DMS114 treated with DMSO at 0.1 percent for 48 hours (cell line): ENCODE results near the gene FBL.
"Not testable (repeated sequence)": the region's sequence is repeated elsewhere in the genome, so short reads cannot be mapped to it uniquely, and the experiment has no call there.

Experiments used
- DNase-seq: peaks from one replicate; lab custom pipeline; 2025; ENCODE audit not compliant: unreplicated experiment; lab: John Stamatoyannopoulos, UW

FBL gene

GRCh38 chr19:39877488-39877887 is 31.3 kb upstream of the FBL start:
- not testable (repeated sequence) for DNase-seq

- DNase-seq, result not testable (repeated sequence)
These were observed 30.3 kb upstream of the FBL start for GRCh38 chr19:39876486-39876885.

DNA sequence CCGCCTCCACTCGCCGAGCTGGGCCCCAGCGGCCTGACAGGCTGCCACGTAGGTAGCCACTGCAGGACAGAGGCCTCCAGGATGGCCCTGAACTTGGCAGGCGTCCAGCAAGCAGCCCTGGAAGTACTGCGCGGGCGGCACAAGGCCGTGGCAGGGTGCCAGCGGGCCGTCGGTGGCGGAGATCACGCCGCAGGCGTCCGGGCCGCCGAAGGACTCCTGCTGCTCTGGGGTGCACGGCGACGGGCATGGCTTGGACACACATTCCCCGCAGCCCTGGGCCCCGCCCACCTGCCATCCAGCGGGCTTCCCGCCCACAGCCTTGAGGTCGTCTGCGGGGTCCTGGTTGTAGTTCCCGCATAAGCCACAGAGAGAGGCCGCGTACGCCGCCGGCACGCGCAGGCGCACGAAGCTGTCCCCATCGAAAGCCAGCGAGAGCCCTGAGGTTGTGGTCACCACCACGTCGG is 29.3 kb upstream of the FBL start:
- DNase-seq, result not testable (repeated sequence)

- DNase-seq, result no peak
These were observed 28.2 kb upstream of the FBL start for GRCh38 chr19:39874404-39874803.

DNA sequence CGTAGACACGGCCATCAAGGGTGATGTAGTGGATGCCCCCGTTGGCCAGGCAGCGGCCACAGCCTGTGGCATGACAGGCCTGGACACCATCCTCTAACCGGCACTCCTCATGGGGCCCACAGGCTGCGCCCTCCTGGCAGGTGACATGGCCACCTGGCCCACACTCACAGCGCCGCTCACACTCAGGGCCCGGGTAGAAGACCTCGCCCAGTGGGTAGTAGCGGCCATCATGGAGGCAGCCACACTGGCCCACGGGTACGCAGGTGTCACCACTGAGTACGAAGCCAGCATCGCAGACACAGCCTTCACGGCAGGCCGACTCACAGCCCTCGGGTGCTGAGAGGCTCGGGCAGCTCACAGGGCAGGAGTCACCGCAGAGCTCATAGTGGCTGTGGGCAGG is 27.2 kb upstream of the FBL start:
- no peak for DNase-seq

DNA sequence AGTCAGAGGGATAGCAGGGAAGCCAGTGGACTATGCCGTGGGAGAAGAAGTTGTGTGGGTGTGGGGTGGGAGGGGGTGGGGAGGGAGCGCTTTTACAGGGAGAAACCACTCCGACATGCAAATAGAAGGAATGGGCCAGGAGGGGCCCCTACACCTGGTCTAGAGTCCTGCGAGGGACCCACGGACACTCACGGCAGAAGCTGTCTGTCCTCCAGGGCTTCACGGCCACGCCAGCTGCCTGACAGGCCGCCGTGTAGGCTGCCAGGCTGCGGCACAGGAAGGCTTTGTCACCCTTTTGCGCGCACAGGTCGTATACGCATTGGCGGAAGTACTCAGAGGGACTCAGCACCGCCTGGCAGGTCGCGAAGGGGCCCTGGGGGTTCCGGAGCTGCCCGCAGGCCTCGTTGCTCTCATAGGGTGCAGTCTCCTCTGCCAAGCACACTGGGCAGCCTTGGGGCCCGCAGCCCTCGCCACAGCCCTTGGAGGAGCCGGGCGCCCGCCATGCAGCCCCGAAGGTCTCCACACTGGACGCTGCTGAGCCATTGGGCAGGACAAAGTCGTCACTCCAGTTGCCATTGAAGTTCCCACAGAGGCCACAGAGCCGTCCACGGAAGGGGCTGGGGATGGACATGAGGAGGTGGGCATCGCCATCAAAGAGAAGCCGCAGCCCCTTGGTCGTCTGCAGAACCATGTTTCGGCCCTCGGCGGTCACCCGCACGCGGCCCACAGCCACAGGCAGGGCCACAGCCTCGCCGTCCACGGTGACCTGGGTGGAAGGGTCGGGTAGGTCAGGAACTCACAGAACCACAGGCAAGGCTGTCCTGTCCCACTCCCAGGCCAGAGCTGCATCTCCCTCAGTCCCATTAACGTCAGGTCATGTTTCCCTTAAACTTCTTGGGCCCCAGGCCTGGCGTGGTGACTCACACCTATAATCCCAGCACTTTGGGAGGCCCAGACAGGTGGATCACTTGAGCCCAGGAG is 26.0 kb upstream of the FBL start:
- no peak for DNase-seq

GRCh38 chr19:39871362-39871761 is 25.2 kb upstream of the FBL start:
- no peak for DNase-seq

DNA sequence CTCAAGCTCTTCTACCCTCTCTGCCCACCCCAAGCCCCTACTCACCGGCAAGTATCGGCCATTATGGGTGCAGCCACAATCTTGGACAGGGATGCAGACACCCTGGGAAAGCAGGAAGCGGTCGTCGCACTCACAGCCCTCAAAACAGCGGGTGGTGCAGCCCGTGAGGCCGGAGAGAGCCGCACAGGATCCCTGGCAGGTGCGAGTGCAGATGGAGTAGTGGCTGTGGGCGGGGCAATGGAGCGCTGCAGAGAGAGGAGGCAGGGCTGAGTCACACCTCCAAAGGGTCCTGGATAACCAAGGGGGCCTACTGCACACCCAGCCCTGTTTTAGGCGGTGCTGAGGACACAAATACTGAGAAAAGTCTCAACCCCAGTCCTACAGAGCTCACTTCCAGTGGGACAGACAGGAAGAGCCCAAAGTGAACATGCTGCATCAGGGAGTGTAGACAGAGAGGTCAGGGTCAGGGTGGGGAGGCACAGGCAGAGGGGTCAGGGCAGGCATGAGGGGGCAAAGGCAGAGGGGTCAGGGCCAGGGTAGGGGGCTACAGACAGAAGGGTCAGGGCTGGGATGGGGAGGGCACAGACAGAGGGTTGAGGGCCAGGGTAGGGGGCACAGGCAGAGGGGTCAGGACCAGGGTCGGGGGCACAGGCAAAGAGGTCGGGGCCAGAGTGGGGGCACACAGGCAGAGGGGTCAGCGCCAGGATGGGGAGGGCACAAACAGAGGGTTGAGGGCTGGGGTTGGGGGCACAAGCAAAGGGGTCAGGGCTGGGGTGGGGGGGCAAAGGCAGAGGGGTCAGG is 24.2 kb upstream of the FBL start:
- no peak for DNase-seq

GRCh38 chr19:39867952-39868351 is 21.8 kb upstream of the FBL start:
- no peak for DNase-seq

GRCh38 chr19:39867133-39867532 is 21.0 kb upstream of the FBL start:
- no peak for DNase-seq

- DNase-seq, result no peak
These were observed 19.8 kb upstream of the FBL start for GRCh38 chr19:39865953-39866352.

DNA sequence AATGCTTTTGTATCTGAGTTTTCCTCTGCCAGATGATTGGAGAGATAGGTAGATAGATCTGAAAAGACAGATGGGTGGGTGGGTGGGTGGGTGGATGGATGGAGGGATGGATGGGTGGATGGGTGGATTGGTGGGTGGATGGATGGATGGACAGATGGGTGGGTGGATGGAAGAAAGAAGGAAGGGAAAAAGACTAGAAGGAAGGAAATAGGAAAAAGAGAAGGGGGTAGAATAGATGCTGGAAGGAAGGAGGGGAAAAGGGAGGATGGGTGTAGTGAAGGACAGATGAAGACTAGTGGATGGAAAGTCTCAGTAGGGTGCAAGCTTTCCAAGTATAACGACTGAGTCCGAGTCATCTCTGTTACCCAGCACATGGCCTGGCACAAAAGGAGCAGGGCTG is 19.0 kb upstream of the FBL start:
- no peak for DNase-seq

DNA sequence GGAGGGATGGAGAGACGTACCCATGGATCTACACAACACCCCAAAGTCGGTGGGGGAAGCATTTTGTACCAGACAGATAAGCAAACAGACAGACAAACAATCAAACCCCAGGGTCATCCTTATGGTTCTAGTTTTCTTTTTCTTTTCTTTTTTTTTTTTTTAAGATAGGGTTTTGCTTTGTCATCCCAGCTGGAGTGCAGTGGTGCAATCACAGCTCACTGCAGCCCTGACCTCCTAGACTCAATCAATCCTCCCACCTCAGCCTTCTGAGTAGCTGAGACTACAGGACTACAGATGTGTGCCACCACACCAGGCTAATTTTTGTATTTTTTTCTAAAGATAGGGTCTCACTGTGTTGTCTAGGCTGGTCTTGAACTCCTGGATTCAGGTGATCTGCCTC is 17.9 kb upstream of the FBL start:
- no peak for DNase-seq

- DNase-seq, result no peak
These were observed 12.4 kb upstream of the FBL start for GRCh38 chr19:39858541-39858940.

- no peak for DNase-seq
These were observed 6.7 kb upstream of the FBL start for GRCh38 chr19:39852882-39853281.

- no peak for DNase-seq
These were observed 4.7 kb upstream of the FBL start for GRCh38 chr19:39850892-39851291.

DNA sequence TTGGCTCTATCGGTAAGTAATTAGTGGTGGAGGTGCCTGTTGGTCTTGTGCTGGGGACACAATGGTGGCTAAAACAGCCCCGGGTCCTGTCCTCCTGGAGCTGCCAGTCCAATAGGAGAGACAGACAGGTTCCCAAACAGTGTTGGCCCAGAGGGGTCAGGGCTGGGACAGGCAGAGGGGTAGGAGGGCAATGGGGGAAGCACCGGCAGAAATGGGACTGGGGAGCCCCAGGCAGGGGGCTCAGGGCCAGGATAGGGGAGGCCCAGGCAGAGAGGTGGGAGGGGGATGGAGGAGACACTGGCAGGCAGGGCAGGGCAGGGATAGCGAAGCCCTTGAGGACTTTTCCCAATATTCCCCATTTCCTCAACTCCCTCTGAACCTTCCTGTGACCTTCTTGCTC is 2.2 kb upstream of the FBL start:
- DNase-seq, result no peak

GRCh38 chr19:39847525-39847924 is 1.3 kb upstream of the FBL start:
- no peak for DNase-seq

DNA sequence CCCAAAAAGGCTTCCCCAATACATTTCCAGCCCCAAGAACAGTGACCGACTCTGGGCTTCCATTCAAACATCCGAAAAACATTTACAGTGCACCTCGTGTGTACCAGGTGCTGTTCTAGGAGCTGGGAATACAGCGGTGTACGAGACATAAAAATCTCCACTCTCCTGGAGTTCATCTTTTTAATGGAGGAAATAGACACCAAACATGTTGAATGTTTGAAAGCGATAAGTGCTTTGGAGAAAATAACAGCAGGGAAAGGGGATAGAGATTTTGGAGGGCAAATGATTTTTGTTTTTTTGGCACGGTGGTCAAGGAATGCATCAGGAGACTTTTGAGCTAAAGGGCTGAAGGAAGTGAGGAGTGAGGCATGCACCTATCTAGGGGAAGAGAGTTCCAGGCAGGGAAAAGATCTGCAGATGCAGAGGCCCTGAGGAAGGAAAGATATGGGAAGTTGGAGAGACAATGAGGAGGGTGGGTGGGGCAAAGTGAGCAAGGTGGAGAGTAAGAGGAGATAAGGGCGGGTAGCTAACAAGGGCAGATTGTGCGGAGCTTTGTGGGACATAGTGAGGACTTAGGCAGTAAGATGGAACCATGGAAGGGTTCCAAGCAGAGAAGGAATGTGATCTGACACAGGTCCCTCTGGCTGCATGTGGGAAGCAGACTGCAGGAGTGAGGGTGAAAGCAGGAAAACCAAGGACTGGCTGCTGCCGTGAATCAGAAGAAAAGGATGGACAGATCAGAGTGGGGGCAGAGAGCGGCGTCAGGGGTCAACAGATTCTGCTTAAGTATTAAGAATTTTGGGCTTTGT is 703 bp upstream of the FBL start:
- no peak for DNase-seq

DNA sequence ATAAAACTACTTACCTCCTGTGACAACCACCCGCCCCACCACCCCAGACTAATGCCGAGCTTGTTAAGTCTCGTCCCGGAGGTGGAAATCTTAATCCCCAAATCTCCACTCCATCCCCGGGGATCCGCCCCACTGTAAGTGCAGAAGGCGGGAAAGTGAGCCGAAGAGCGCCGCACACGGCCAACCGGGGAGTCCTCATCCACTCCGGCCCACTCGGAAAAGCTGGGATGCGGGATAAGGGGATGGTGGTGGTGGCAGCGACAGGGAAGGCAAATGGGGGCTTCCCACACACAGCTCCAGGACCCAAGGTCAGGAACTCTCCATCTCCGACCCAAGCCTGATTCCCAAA is 621 bp downstream of the FBL start:
- no peak for DNase-seq

DNA sequence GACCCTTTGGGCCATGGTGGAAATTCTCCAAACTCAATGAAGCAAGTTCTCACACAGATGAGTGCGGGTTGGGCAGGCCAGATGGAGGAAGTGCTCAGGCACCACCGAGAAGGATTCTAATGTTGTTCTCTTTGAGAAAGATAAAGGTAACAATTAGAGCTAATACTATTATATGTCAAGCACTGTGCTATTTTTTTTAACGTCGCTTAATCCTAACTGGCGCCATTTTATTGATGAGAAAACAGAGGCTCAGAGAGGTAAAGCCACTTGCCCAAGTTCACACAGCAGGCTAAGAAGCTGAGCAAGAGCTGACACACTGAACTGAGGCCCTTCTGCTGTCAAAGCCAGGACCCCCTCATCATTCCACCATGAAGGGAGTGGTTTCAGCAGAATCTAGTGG is 1.0 kb downstream of the FBL start:
- DNase-seq, result no peak
